GM18519 (cell line): ENCODE data around the gene CHAT.

Source experiments
- ATAC-seq: cut with Tn5 transposase; IDR thresholded peaks from one replicate; pipeline ENCODE4 v1.9.1; 2021; ENCODE audit warnings: mild to moderate bottlenecking, moderate library complexity; ENCODE audit not compliant: unreplicated experiment, low FRiP score

Gene CHAT

DNA sequence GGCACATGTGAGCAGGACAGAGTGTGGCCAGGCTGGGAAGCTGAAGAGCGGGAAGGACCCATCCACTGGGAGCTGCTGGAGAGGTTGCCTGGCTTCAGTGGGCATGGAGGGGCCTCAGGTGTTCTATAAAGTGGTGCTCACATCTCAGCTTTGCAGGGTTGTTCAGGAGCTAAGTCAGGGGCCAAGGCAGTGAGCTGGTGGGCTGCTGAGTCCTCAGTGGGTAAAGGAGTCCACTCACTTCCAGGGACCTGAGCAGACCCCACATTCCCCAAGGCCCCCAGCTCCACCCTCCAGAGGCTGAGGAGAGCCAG is 36.8 kb downstream of the CHAT start:
- ATAC-seq, result no peak

DNA sequence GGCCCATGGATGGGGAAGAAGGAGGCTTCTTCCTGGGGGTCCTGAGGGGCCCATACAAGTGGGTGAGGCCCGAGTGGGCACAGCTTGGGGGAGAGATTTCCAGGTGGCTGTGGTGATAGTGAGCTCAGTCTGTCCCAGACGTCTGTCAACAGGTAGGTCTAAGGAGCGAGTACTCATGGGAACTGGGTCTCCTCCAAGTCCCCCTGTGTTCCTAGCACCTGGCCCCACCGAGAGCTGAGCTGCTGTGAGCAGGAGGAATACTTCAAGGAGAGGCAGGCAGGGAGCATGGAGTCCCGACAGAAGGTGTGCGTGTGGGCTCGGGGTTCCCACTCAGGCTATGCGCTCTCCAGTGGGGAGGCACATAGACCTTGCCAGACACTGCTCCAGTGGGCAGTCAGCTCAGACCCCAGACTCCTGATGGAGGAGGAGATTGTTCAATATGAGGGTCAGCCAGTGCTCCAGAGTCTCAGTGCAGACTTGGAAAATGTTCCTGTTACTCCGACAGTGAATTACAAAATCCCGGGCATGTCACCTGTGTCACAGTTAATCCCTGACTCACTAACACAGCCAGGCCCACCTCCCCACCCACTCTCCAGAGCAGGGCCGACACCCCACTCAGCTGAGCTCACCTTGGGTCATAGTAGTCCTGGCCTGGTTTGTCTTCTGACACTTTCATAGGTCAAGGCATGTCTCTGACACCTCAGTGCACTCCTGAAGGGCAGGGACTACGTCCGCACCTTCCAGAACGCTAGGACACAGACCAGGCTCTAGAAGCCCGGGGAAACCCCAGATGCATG is 37.4 kb downstream of the CHAT start:
- no peak for ATAC-seq

DNA sequence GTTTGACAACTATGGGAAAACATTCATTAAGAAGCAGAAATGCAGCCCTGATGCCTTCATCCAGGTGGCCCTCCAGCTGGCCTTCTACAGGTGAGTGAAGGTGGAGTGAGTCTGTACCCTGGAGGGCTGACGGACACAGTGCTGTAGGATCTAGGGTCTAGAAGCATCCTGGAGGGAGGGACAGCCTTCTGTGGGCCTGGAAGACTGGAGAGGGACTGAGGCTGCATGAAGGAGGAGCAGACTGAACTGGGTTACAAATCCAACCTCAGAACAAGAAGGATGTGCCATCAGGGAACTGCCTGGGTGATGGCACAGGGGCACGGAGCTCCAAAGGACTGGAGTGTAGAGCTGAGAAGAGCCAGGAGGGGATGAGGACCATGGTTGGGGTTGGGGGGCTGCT is 38.1 kb downstream of the CHAT start:
- ATAC-seq, result no peak

GRCh38 chr10:49652421-49653272 is 38.8 kb downstream of the CHAT start:
- ATAC-seq, result no peak

DNA sequence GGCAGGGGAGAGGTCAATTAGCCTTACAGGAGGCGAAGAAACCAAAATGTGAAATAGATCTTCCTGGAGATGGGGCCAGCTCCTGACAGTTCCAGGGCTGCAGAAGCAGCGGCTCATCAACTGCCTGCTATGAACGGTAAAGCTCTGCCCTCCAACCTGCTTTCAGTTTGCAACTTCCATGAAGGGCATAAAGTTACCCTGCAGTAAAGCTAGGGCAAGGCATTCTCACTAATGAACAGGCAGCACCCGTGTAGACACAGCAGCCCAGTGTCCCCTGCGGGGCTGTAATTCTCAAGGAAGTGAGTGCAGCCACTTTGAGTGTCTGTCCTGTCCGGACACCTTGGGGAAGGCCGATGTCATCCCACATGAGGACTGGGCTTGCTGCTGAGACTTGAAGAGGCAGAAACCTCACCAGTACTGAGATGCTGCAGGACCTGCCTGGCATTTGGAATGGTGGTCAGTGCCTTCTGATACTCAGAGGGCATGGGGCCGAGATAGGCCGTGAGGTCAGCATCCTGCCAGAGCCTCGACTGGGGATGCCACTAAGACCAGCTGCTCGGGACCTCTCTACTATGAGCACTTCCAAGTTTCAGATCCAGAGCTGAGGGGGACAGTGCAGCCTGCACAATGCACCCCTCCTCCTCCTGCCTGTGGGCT is 39.6 kb downstream of the CHAT start:
- no peak for ATAC-seq

DNA sequence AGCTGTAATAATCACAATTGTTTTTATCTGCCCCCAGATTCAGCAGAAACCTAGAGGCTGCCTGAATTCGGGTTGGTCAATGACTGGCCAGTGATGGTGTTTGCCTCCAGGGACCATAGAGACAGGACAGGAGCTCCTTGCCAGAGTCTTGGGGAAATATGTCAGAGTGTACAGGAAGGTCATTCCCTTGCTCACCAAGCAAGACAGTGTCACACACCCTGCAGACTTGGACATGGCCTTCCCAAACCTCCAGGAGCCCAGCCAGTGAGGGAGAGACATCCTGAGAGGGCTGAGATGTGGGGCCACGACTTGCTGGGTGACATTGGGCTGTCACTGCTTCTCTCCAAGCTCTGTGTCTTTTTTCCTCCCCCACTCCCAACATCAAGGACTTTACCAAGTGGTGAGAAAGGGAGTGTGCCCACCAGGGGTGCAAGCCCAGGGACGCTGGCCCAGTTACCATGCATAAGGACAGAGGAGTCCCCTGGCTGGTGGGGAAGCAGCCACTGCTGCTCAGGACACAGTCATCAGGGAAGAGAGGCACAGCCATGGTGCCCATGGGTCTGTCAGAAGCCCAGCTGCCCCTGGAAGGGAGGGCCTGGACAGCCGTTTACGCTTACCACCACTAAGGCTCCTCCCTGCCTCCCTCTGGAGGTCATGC is 40.3 kb downstream of the CHAT start:
- ATAC-seq, result no peak

- ATAC-seq, result no peak
Observed at GRCh38 chr10:49655099-49655498, 41.3 kb downstream of the CHAT start.

DNA sequence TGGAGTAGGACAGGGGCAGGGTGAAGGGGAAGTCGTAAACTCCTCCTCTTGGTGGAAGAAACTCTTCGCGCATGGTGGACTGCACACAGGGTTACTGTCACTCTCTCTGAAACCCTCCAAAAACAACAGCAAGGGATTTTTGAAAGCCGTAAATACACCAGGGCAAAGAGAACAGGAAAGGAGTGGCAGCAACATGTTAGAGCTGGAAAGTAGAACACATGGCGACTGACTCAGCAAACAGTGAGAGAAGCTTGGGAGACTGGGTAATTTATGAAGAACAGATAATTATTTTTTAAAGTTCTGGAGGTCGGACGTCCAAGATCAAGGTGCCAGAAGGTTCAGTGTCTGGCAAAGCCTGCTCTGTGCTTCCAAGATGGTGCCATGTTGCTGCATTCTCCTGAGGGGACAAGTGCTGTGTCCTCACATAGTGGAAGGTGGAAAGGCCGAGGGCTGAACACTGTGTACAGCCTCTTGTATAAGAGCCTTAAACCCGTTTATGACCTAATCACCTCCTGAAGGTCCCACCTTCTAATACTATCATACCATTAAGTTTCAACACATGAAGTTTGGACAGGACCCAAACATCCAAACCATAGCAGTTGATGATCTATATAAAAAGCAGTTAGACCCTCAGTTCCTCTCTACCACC is 43.1 kb downstream of the CHAT start:
- ATAC-seq, result no peak

- no peak for ATAC-seq
Observed at GRCh38 chr10:49657606-49658005, 43.8 kb downstream of the CHAT start.

- no peak for ATAC-seq
Observed at GRCh38 chr10:49661140-49661856, 47.5 kb downstream of the CHAT start.

DNA sequence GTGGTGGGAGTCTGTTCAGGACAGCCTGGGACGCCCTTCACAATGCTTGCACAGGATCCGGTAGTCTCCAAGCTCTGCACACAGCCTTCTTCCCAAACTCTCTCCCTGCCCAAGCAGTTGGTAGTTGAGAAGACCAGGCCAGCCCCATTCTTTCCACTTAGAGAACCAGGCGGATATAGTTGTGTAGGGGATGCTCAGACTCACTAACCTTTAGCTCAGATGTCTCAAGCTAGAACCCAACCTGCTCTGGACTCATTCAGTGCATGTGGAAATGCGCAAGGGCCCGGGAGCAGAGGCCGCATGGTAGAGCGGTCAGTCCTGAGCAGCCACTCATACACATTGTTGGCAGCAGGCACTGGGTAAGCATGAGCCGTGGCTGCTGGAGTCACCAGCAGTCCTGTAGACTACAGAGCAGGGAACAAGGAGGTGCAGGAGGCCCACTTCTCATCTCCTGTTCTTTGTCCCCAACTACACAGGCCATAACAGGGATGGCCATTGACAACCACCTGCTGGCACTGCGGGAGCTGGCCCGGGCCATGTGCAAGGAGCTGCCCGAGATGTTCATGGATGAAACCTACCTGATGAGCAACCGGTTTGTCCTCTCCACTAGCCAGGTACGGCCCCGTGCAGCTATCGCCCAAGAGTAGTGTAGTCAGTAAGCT is 48.5 kb downstream of the CHAT start:
- no peak for ATAC-seq

GRCh38 chr10:49663596-49663995 is 49.8 kb downstream of the CHAT start:
- ATAC-seq, result no peak

- ATAC-seq, result no peak
Observed at GRCh38 chr10:49664006-49664841, 50.4 kb downstream of the CHAT start.

GRCh38 chr10:49664842-49665355 is 51.1 kb downstream of the CHAT start:
- ATAC-seq, result no peak

DNA sequence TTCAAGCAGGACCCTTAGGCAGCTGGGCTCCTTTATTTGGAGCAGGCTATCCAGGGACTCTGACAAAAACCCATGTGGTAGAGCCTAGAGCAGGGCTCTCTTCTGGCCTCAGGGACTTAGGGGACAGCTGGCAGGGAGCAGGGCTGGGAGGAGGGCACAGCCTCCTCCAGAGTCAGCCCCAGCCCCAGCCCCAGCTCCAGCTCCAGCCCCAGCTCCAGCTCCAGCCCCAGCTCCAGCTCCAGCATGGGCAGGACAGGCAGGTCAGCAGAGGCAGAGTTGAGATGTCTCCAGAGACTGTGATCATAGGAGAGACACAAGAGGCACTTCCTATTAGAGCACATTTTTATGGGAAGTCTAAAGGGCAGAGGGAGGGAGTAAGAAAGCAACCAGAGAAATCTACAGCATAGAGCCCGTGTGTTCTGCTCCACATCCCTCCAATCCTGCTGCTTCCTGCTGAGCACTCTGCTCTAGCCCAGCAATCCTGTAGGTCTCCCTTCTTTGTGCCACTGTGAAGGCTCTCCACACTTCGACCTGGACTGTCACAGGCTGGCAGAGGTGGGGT is 52.3 kb downstream of the CHAT start:
- ATAC-seq, result no peak

- no peak for ATAC-seq
Observed at GRCh38 chr10:49666685-49667084, 52.8 kb downstream of the CHAT start.

DNA sequence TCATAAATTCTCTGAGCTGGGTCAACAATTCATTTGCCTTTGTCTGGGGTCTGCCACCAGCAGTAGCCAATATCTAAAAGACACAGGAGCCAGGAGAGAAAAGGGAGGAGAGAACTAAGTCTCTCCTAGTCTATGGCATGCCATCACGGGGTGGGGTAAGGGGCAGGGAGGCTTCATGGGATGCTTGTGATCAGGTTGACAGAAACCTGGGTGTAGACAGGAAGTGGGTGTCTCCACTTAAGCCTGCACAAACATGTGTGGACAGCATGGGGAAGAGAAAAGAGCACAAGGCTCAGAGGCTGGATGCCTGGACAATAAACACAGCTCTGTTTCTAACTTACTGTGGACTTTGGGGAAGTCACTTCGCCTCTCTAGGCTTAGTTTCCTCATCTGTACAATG is 54.2 kb downstream of the CHAT start:
- ATAC-seq, result no peak

- ATAC-seq, result no peak
Observed at GRCh38 chr10:49668684-49669083, 54.8 kb downstream of the CHAT start.
